ENCODE data around the gene POU2F3. TPM values are rescaled to one million over a fixed set of nuclear protein-coding genes. Genes with fewer than 3 reads are reported as not detected.

The POU2F3 gene
- total and polyA plus RNA-seq, 7 donors = not detected

DNA sequence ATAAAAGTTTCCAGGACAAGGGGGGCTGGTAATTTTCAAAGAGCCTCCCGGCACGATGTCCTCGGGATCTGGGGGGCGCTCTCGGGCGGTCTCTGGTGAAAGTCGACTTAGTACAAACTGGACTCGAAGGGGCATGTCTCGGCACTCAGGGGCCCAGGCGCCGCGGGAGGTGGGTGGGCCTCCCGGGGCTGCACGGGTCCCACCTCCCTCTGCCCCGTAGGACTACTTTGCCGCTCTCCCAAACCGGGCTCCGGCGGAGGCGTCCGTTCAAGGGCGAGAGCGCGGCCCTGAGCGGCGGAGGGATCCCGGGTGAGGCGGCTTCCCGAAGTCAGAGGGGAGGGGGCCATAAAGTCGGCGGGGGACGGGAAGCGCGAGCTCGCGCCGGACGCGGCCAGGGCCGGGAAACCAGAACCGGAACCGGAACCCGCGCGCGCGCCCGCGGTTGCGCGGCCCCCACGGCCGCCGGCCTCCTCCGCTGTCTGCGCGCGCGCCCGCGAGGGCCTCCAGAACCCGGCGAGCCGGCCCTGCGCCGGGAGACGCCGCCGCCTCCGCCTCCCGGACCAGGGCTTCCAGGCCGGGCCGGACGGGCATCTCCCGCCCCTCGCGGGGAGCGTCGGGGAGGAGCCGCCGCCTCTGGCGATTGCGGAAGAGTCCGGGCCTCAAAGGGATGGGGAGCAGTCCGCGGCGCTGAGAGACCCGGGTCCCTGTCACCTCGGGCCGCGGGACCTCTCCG lies 96.1 kb downstream of the POU2F3 start, which contains the start of gene ARHGEF12:
ARHGEF12 (plus strand) TSS at position 506 of the 733 bp plus-strand sequence. CDS start 831 bp downstream, outside the sequence.
- ATAC-seq (peak; percentile 83 to 89 (median 84)), DNase-seq (peak; percentile 98 to 99)
- H3K9me3 ChIP-seq = no peaks in the 10 kb centered on the region
- 0% methylated on average over 56 to 92 of the region's 92 CpGs for WGBS, 3 donors
- H3K27ac ChIP-seq = peak within 1 kb of the TSS; percentile 98
- peaks cover 33% of the 10 kb centered on the region for H3K4me1 ChIP-seq
- H3K4me3 ChIP-seq = peak within 1 kb of the TSS; percentile 96
- no peaks in the 10 kb centered on the region for H3K36me3 ChIP-seq (ENCODE audit: insufficient read depth in 1 of 2, low read depth in 1 of 2)
- H3K27me3 ChIP-seq (ENCODE audit: insufficient read depth in 3 of 3, low read length in 2 of 3) = no peaks in the 10 kb centered on the region
- intact Hi-C loops (cut with DNase I) = loop anchor here (1.0 to 5.0 kb wide), 4 partner anchors 65 to 96 kb away; no protein-coding TSS in a partner anchor
- TF ChIP-seq, protein P1, sequence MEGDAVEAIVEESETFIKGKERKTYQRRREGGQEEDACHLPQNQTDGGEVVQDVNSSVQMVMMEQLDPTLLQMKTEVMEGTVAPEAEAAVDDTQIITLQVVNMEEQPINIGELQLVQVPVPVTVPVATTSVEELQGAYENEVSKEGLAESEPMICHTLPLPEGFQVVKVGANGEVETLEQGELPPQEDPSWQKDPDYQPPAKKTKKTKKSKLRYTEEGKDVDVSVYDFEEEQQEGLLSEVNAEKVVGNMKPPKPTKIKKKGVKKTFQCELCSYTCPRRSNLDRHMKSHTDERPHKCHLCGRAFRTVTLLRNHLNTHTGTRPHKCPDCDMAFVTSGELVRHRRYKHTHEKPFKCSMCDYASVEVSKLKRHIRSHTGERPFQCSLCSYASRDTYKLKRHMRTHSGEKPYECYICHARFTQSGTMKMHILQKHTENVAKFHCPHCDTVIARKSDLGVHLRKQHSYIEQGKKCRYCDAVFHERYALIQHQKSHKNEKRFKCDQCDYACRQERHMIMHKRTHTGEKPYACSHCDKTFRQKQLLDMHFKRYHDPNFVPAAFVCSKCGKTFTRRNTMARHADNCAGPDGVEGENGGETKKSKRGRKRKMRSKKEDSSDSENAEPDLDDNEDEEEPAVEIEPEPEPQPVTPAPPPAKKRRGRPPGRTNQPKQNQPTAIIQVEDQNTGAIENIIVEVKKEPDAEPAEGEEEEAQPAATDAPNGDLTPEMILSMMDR (IDR thresholded peaks at IDR 0.05) = peak; percentile 18

DNA sequence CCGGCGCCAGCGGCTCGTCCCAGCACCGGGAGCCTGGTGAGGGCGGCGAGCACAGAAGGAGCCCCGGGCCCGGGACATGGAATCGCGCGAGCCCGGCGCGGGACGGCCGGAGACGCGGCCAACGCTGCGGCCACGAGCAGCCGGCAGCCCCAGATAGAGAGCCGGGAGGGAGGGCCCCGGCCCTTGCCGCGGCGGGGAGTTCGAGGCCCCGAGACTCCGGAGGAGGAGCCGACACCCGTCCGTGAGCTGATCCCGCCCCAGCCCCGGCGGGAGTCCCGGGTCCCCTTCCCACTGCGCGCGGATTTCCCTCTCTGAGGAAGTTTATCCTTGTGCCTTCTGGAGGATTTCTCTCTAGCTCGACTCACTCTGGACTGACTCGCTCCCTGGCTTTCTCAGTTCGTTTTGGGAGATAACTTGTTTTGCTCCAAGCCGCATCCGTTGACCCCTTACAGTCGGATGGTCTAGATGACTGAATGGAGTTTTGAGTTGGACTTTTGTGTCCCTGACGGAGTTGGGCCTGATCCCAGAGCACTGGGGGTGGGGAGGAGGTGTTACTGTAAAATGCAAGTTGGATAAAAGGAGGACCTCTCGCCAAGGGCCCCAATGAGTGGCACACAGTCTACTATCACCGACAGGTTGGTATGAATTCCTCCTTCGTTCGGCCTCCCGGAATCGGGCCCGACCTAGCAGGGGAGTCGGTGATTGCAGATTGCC lies 96.9 kb downstream of the POU2F3 start:
- DNase-seq (peak; percentile 66 to 82), ATAC-seq (peak; percentile 49 to 58 (median 50))
- Histone ChIP-seq H3K36me3 (ENCODE audit: insufficient read depth in 1 of 2, low read depth in 1 of 2) (no peaks in the 10 kb centered on the region), H3K27me3 (ENCODE audit: insufficient read depth in 3 of 3, low read length in 2 of 3) (no peaks in the 10 kb centered on the region), H3K27ac (peak overlapping the region; percentile 98), H3K4me3 (peak overlapping the region; percentile 96), H3K4me1 (peaks cover 37% of the 10 kb centered on the region), H3K9me3 (no peaks in the 10 kb centered on the region)
- intact Hi-C loops (cut with DNase I) = loop anchor here (1.0 to 5.0 kb wide), 4 partner anchors 64 to 96 kb away; no protein-coding TSS in a partner anchor
- WGBS, 3 donors = 0% methylated on average over 32 to 56 of the region's 56 CpGs
- TF ChIP-seq, protein P1 (IDR thresholded peaks at IDR 0.05) = no peak

DNA sequence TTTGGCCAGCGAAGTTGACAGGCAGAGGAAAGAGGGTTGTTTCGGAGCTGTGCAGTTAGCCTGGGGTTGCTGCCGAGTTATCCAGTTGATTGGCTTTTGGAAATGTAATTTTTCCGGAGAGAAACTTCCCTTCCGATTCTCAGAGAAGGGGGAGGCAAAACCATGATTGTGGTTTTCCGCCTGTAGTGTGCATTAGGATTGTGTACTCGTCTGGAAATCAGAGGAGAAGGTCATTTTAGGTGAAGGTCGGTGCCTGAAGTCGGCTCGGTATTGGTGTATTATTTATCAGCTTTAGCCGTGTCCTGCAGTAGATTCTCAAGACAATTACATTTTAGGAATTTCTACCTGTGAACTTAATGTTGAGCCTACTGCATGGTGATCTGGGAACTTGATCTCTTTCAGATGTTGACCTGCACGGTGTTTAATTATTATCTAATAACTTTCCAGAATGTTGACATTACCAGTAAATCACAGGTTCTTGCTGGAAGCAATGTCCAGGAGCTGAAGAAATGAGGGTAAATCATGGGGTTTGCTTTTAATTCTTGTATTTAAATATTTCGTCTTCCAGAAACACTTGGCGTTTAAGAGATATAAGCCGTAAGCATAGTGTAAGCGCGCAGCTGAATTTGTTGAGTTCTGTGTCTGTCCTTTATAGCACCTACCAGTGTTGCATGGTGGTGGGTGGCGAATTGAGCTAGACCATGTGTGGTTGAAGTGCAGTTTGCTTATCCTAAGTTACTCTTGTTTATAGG lies 97.6 kb downstream of the POU2F3 start:
- Histone ChIP-seq H3K9me3 (no peaks in the 10 kb centered on the region), H3K4me1 (peaks cover 44% of the 10 kb centered on the region), H3K27ac (peak overlapping the region; percentile 98), H3K27me3 (ENCODE audit: insufficient read depth in 3 of 3, low read length in 2 of 3) (no peaks in the 10 kb centered on the region), H3K4me3 (peak overlapping the region; percentile 96), H3K36me3 (ENCODE audit: insufficient read depth in 1 of 2, low read depth in 1 of 2) (no peaks in the 10 kb centered on the region)
- intact Hi-C loops (cut with DNase I) = loop anchor here (2.0 to 5.0 kb wide), 3 partner anchors 63 to 95 kb away; no protein-coding TSS in a partner anchor
- ATAC-seq (no peak), DNase-seq (no peak)
- 1 to 3% (median 2%) methylated on average over 18 of the region's 18 CpGs for WGBS, 3 donors
- TF ChIP-seq, protein P1 (IDR thresholded peaks at IDR 0.05) = no peak

DNA sequence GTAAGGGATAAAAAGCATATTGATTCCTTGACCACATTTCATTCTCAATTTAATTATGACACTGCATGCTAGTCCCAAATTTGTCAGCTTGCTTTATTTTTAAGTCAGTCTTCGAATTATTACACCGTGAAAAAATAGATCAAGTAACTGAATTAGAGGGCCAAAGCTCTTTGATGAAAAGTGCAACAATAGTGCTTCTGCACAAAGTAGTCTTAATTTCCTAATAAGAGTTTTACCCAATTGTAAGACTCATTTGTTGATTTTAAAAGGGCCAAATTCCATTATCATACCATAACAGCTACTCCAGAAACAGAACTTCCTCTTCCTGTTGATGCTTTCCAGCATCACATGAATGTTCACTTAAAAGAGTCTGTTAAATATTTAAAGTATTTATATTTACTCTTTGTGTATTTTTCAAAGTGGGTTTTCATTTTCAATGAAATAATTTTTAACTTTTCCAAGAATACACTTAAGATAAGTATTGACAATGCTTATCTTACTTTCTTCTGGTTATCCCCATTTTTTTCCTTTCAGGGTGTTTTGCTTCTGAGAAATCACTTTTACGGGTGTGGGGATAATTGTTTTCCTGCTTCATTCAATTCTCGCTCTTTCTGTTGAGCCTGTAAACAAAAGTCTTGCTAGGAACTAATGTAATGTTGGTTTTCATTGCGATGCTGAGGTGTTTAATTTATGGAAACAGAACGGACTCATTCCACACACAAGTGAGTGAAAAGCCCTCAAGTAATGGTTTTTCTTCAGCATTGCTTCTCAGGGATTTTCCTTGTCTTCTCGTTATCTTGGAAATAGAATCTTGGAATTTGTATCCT lies 98.4 kb downstream of the POU2F3 start:
- Histone ChIP-seq H3K4me3 (peak overlapping the region; percentile 96), H3K36me3 (ENCODE audit: insufficient read depth in 1 of 2, low read depth in 1 of 2) (no peaks in the 10 kb centered on the region), H3K27ac (peak overlapping the region; percentile 98), H3K9me3 (no peaks in the 10 kb centered on the region), H3K27me3 (ENCODE audit: insufficient read depth in 3 of 3, low read length in 2 of 3) (no peaks in the 10 kb centered on the region), H3K4me1 (peaks cover 51% of the 10 kb centered on the region)
- TF ChIP-seq, protein P1 (IDR thresholded peaks at IDR 0.05) = no peak
- intact Hi-C loops (cut with DNase I) = loop anchor here in 1 of 2 donors (5.0 kb wide), 2 partner anchors 64 to 94 kb away; no protein-coding TSS in a partner anchor
- ATAC-seq (no peak), DNase-seq (no peak)
- 6 to 13% (median 11%) methylated on average over 7 of the region's 7 CpGs for WGBS, 3 donors
